ENCODE data around the gene PLD4.

- TF ChIP-seq CTCF (IDR thresholded peaks at IDR 0.05; ENCODE audit: insufficient read depth, low read length) (no peak), SPI1 (IDR thresholded peaks at IDR 0.05; ENCODE audit: borderline replicate concordance, low read depth) (no peak), POLR2AphosphoS5 (IDR thresholded peaks at IDR 0.05; ENCODE audit: low read depth) (no peak), GABPA (IDR thresholded peaks at IDR 0.05; ENCODE audit: low read depth) (no peak), REST (IDR thresholded peaks at IDR 0.05; ENCODE audit: insufficient replicate concordance, low read depth) (no peak)
Measured at GRCh38 chr14:104894331-104895206, 30.1 kb upstream of the PLD4 start.
